Mesendoderm (in vitro differentiated cells): Measurements from ENCODE around the gene PLEKHO2.
A peak's percentile ranks its signal among the peaks of the same experiment; 100 is the strongest.
"Not testable (repeated sequence)": the region's sequence is repeated elsewhere in the genome, so short reads cannot be mapped to it uniquely, and the experiment has no call there.

Experiments
- DNase-seq: peaks from one replicate; pipeline ENCODE4 v3.0.0; 2013
- H2AK5ac ChIP-seq: 2 replicates; pipeline ENCODE4 v1.6.1; 2013; ENCODE audit warnings: low read length, inconsistent platforms
- H2BK120ac ChIP-seq: 2 replicates; pipeline ENCODE4 v1.6.1; 2013; ENCODE audit warnings: low read depth, mild to moderate bottlenecking, low read length, moderate library complexity, mixed read lengths
- H2BK15ac ChIP-seq: replicated peaks from 2 replicates; pipeline ENCODE4 v1.6.1; 2013; ENCODE audit warnings: low read depth, mild to moderate bottlenecking, moderate library complexity
- H2BK5ac ChIP-seq: 2 replicates; pipeline ENCODE4 v1.6.1; 2013; ENCODE audit warnings: low read length, inconsistent platforms
- H3K18ac ChIP-seq: 2 replicates; pipeline ENCODE4 v1.6.1; 2013; ENCODE audit warnings: mild to moderate bottlenecking, low read length, mixed read lengths
- H3K23ac ChIP-seq: one replicate; pipeline ENCODE4 v1.6.1; 2013; ENCODE audit warnings: low read length
- H3K27ac ChIP-seq: 2 replicates; pipeline ENCODE4 v1.5.1; 2013; ENCODE audit warnings: low read depth, mild to moderate bottlenecking, inconsistent platforms, low read length, moderate library complexity
- H3K27me3 ChIP-seq: 2 replicates; pipeline ENCODE4 v1.6.1; 2013; ENCODE audit warnings: low read length, control low read depth, mild to moderate bottlenecking, inconsistent platforms; ENCODE audit not compliant: insufficient read depth, poor library complexity
- H3K36me3 ChIP-seq: 2 replicates; pipeline ENCODE4 v1.6.1; 2013; ENCODE audit warnings: low read length, inconsistent platforms; ENCODE audit not compliant: control insufficient read depth, insufficient read depth
- H3K4ac ChIP-seq: one replicate; pipeline ENCODE4 v1.6.1; 2013; ENCODE audit warnings: low read depth, mild to moderate bottlenecking, low read length, moderate library complexity
- H3K4me1 ChIP-seq: 2 replicates; pipeline ENCODE4 v1.6.1; 2013; ENCODE audit warnings: low read depth, low read length, inconsistent platforms; ENCODE audit not compliant: control insufficient read depth
- H3K4me2 ChIP-seq: 2 replicates; pipeline ENCODE4 v1.6.1; 2013; ENCODE audit warnings: low read length
- H3K4me3 ChIP-seq: 2 replicates; pipeline ENCODE4 v1.5.1; 2013; ENCODE audit warnings: mild to moderate bottlenecking, low read length
- H3K56ac ChIP-seq: one replicate; pipeline ENCODE4 v1.6.1; 2013; ENCODE audit warnings: low read length
- H3K79me1 ChIP-seq: 2 replicates; pipeline ENCODE4 v1.6.1; 2013; ENCODE audit warnings: low read length, inconsistent platforms
- H3K79me2 ChIP-seq: 2 replicates; pipeline ENCODE4 v1.6.1; 2013; ENCODE audit warnings: mild to moderate bottlenecking, low read length; ENCODE audit not compliant: control insufficient read depth, insufficient read depth
- H3K9ac ChIP-seq: 2 replicates; pipeline ENCODE4 v1.6.1; 2013; ENCODE audit warnings: low read length, inconsistent platforms
- H4K5ac ChIP-seq: one replicate; pipeline ENCODE4 v1.6.1; 2013; ENCODE audit warnings: low read length
- H4K8ac ChIP-seq: one replicate; pipeline ENCODE4 v1.6.1; 2013; ENCODE audit warnings: low read depth, mild to moderate bottlenecking, control low read depth, low read length, moderate library complexity
- WGBS: extraction: QIAGEN DNeasy Blood & Tissue Kit; methylation state at CpG from one replicate; pipeline ENCODE4 v1.1.7; 2013; ENCODE audit warnings: low lambda C conversion rate, missing lambda C conversion rate; ENCODE audit not compliant: insufficient coverage; ENCODE audit errors: extremely low coverage; 5-methylcytosine and 5-hydroxymethylcytosine counted together

PLEKHO2 gene

DNA sequence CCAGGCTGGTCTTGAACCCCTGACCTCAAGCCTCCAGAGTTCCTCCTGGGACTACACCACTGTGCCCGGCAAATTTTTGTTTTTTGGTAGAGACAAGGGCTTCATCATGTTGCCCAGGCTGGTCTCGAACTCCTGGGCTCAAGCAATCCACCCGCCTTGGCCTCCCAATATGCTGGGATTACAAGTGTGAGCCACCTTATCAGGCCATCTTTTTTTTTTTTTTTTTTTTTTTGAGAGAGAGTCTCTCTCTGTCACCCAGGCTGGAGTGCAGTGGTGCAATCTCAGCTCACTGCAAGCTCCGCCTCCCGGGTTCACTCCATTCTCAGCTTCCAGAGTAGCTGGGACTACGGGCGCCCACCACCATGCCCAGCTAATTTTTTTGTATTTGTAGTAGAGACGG, 27.4 kb upstream of the PLEKHO2 start:
- not testable (repeated sequence) for H2BK120ac ChIP-seq, H3K27ac ChIP-seq, DNase-seq, H3K4me2 ChIP-seq, H2AK5ac ChIP-seq, H3K18ac ChIP-seq, H3K23ac ChIP-seq, H2BK15ac ChIP-seq, H4K5ac ChIP-seq, H4K8ac ChIP-seq, H3K79me1 ChIP-seq, H2BK5ac ChIP-seq, H3K36me3 ChIP-seq, H3K27me3 ChIP-seq, H3K4ac ChIP-seq, H3K79me2 ChIP-seq, H3K9ac ChIP-seq, H3K56ac ChIP-seq, H3K4me3 ChIP-seq
- peaks cover 17% of the 10 kb centered on the region for H3K4me1 ChIP-seq
- WGBS, result no CpG with 5 or more reads among the region's 8 CpGs

DNA sequence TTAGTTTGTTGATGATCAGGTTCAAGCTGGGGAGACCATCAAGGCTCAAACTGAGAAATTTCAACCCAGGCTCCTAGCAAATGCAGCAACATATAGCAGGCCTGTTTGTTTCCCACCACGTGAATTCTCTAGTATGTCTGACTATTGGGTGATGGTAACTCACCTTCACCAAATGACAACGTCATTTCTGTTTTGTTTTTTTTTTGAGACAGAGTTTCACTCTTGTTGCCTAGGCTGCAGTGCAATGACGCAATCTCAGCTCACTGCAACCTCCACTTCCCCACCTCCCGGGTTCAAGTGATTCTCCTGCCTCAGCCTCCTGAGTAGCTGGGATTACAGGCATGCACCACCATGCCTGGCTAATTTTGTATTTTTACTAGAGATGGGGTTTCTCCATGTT, 26.8 kb upstream of the PLEKHO2 start:
- H3K36me3 ChIP-seq, result peaks cover 12% of the 10 kb centered on the region
- H3K27ac ChIP-seq, H3K18ac ChIP-seq, H2BK15ac ChIP-seq, H3K9ac ChIP-seq, H3K4ac ChIP-seq, DNase-seq, H3K23ac ChIP-seq, H3K27me3 ChIP-seq, H3K56ac ChIP-seq, H2BK120ac ChIP-seq, H2AK5ac ChIP-seq, H3K4me3 ChIP-seq, H4K8ac ChIP-seq, H3K79me2 ChIP-seq, H4K5ac ChIP-seq, H2BK5ac ChIP-seq, H3K79me1 ChIP-seq, H3K4me2 ChIP-seq: not testable (repeated sequence)
- WGBS, result no CpG with 5 or more reads among the region's 4 CpGs
- H3K4me1 ChIP-seq, result peaks cover 17% of the 10 kb centered on the region

DNA sequence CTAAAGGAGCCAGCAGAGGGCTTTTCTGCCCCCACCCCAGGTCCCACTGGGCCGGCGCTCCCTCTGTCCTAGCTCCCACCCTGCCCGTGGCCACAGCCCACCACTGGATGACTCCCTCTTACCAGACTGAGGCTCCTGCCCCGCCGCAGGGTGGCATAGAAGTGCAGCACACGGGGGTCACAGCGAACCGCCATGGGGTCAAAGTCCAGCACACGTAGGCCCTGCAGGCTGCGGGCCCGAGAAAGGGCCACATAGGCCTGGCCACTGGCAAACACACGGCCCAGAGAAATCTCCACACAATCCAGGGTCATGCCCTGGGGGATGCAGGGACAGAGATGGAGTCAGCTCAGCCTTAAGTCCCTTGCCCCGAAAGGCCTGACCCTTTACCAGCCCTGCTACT, 25.3 kb upstream of the PLEKHO2 start:
- WGBS, result no CpG with 5 or more reads among the region's 13 CpGs
- H3K27ac ChIP-seq, result no peak overlapping the region

DNA sequence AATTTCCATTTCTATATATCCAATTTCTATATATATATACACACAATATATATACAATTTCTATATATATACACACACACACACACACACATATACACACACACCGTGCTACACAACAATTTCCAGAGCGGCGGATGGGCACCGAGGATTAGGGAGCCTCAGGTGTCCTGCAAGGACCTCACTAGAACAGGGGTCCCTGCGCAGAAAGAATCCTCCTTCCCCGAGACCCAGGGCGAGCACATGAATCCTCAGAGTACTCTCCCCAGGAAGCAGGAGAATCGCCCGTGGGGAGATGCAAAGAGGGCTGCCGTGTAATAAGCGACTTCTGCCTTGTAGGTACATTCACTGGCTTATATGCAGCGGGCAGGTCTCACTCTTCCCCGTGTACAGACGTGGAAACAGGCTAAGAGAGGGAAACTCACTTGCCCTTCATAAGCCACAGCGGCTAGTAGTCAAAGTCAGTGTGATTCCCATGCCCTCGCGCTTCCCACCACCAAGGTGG, 16.7 kb upstream of the PLEKHO2 start:
- H2BK120ac ChIP-seq, result no peak overlapping the region
- peaks cover 5% of the 10 kb centered on the region for H3K79me1 ChIP-seq
- 100% methylated on average over 1 of the region's 17 CpGs for WGBS
- no peak overlapping the region for H2BK15ac ChIP-seq
- peak overlapping the region; percentile 88 for H3K4me3 ChIP-seq
- peak overlapping the region; percentile 92 for H3K9ac ChIP-seq
- peaks cover 3% of the 10 kb centered on the region for H3K4me1 ChIP-seq
- H3K23ac ChIP-seq, result peak overlapping the region; percentile 95
- H4K8ac ChIP-seq, result no peak overlapping the region
- H3K4ac ChIP-seq, result peak overlapping the region; percentile 40
- H3K27me3 ChIP-seq, result no peaks in the 10 kb centered on the region
- H2AK5ac ChIP-seq, result peak overlapping the region; percentile 86
- peak overlapping the region; percentile 82 for H2BK5ac ChIP-seq
- peak overlapping the region; percentile 90 for H3K4me2 ChIP-seq
- H3K27ac ChIP-seq, result peak overlapping the region; percentile 39
- no peak for DNase-seq
- H4K5ac ChIP-seq, result peak overlapping the region; percentile 62
- H3K79me2 ChIP-seq, result peaks cover 10% of the 10 kb centered on the region
- H3K56ac ChIP-seq, result peak overlapping the region; percentile 98
- H3K36me3 ChIP-seq, result peaks cover 8% of the 10 kb centered on the region
- H3K18ac ChIP-seq, result peak overlapping the region; percentile 64

More for the DNA sequence above, 25.3 kb upstream of the PLEKHO2 start:
- no peak overlapping the region for H2BK120ac ChIP-seq
- H2BK5ac ChIP-seq, result no peak overlapping the region
- no peak overlapping the region for H3K9ac ChIP-seq
- H3K4me3 ChIP-seq, result no peak overlapping the region
- H3K79me2 ChIP-seq, result no peaks in the 10 kb centered on the region
- no peak overlapping the region for H2BK15ac ChIP-seq
- H4K8ac ChIP-seq, result no peak overlapping the region
- H3K4me1 ChIP-seq, result peaks cover 9% of the 10 kb centered on the region
- H3K4ac ChIP-seq, result no peak overlapping the region
- no peak overlapping the region for H3K18ac ChIP-seq
- no peak overlapping the region for H4K5ac ChIP-seq
- H2AK5ac ChIP-seq, result no peak overlapping the region
- H3K23ac ChIP-seq, result no peak overlapping the region
- no peak for DNase-seq
- H3K27me3 ChIP-seq, result no peaks in the 10 kb centered on the region
- H3K36me3 ChIP-seq, result peaks cover 17% of the 10 kb centered on the region
- H3K79me1 ChIP-seq, result no peaks in the 10 kb centered on the region
- no peak overlapping the region for H3K4me2 ChIP-seq
- H3K56ac ChIP-seq, result no peak overlapping the region

DNA sequence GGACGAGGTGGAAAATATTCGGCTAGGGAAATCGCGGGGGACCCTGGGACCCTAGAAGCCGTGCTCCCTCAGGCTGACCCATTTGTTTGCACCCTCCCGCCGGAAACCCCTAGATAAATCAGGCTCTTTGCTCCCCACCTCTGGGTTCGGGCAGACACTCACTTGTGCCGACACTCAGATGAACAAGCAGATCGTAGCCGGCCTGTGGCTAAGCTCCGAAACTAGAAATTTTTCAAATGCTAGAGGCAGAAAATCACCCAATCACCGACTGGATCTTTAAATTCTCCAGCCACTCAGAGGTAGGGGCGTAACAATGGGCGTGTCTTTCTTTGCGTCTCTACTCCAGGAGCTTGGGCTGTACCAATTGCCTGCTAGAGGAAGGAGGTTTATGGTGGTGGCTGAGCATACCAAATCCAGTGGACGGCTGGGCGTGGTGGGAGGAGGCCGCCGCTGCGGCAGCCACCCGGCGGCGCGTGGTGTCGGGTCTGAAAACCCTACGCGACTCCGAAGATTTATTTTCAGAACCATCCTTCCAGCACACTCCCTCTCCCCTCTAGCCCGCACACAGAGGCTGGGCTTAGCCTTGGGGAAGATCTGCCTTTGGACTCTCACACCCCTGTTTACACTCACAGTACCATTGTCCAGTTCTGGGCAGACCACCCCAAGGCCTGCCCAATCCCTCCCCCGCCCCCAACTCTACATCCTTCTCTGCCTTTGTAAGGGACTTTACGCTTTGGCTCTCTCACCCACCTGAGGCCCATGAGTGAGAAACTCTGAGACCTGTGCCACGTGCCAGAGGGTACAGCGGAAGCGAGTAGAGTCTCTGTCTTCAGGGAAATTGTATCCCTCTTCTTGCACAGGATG, 16.1 kb upstream of the PLEKHO2 start, which contains the start of gene PIF1:
PIF1 (minus strand) TSS at position 217 of the 864 bp plus-strand sequence. CDS start 1,312 bp downstream, outside the sequence.
- Histone ChIP-seq H3K4me3 (peak within 1 kb of the TSS; percentile 88), H3K23ac (peak within 1 kb of the TSS; percentile 95), H3K79me1 (peaks cover 5% of the 10 kb centered on the region), H3K18ac (peak within 1 kb of the TSS; percentile 64), H3K9ac (peak within 1 kb of the TSS; percentile 92), H2BK120ac (no peak within 1 kb of the TSS), H3K56ac (peak within 1 kb of the TSS; percentile 98), H3K79me2 (peaks cover 10% of the 10 kb centered on the region), H2AK5ac (peak within 1 kb of the TSS; percentile 86), H4K8ac (no peak within 1 kb of the TSS), H4K5ac (peak within 1 kb of the TSS; percentile 62), H3K36me3 (peaks cover 7% of the 10 kb centered on the region), H2BK15ac (no peak within 1 kb of the TSS), H3K4ac (peak within 1 kb of the TSS; percentile 49), H2BK5ac (peak within 1 kb of the TSS; percentile 82), H3K4me1 (peaks cover 3% of the 10 kb centered on the region), H3K27ac (peak within 1 kb of the TSS; percentile 57), H3K27me3 (no peaks in the 10 kb centered on the region), H3K4me2 (peak within 1 kb of the TSS; percentile 90)
- DNase-seq, result peak; percentile 100
- no CpG with 5 or more reads among the region's 35 CpGs for whole genome bisulfite sequencing
